K562 (cell line): ENCODE results near the gene TLCD1. TPM values are rescaled to one million over a fixed set of nuclear protein-coding genes. Genes with fewer than 3 reads are reported as not detected.
A peak's percentile ranks its signal among the peaks of the same experiment; 100 is the strongest.

ENCODE experiments used
- CCNT2 ChIP-seq: IDR thresholded peaks from 2 replicates; pipeline ENCODE4 v1.6.1; 2011; ENCODE audit warnings: borderline replicate concordance, low read depth, mild to moderate bottlenecking, moderate library complexity, mixed read lengths, low read length; ENCODE audit not compliant: insufficient read length; ENCODE audit errors: extremely low read depth
- CTBP1 ChIP-seq: fragments of 450-650 bp; IDR thresholded peaks from 2 replicates; pipeline ENCODE4 v1.6.1; 2016; ENCODE audit warnings: borderline replicate concordance
- DIDO1 ChIP-seq: fragments of 450-650 bp; IDR thresholded peaks from 2 replicates; pipeline ENCODE4 v1.6.1; 2016; ENCODE audit warnings: low read depth, missing biosample characterization, missing genetic modification characterization
- KLF13 ChIP-seq: fragments of 450-650 bp; IDR thresholded peaks from 2 replicates; pipeline ENCODE4 v1.6.1; 2016; ENCODE audit warnings: missing genetic modification characterization, low read depth, mild to moderate bottlenecking, missing compliant biosample characterization, moderate library complexity, borderline replicate concordance
- MYC ChIP-seq, 2 experiments: fragments of 250-450 bp in 1 of 2; sonication (Bioruptor Pico) in 1 of 2; IDR thresholded peaks; 2 replicates each; pipeline versions ENCODE4 v1.5.1 to v1.6.1; 2012 to 2021; ENCODE audit warnings: low read depth in 2 of 2, borderline replicate concordance in 1 of 2, improper control_type of control experiment in 1 of 2, low read length in 1 of 2, mild to moderate bottlenecking in 1 of 2, moderate library complexity in 1 of 2
- POLR2A ChIP-seq: fragments of 450-650 bp; conservative IDR thresholded peaks from 2 replicates; pipeline ENCODE4 v1.6.1; 2016
- RBM22 ChIP-seq: fragments of 200-400 bp; formaldehyde crosslinking; IDR thresholded peaks from 2 replicates; pipeline ENCODE4 v1.6.1; 2018; ENCODE audit warnings: low read length, low read depth; ENCODE audit not compliant: poor library complexity, severe bottlenecking
- SIRT6 ChIP-seq: IDR thresholded peaks from one replicate; pipeline ENCODE4 v1.6.1; 2012; ENCODE audit warnings: low read depth, mild to moderate bottlenecking, control low read depth, inconsistent platforms, low read length, moderate library complexity
- SMAD2 ChIP-seq: fragments of 150-350 bp; IDR thresholded peaks from 2 replicates; pipeline ENCODE4 v1.6.1; 2014; ENCODE audit warnings: low read depth, mild to moderate bottlenecking, low read length
- SMARCE1 ChIP-seq: fragments of 450-650 bp; IDR thresholded peaks from 2 replicates; pipeline ENCODE4 v1.7.1; 2016; ENCODE audit warnings: mild to moderate bottlenecking
- TGIF2 ChIP-seq: sonication (generic); formaldehyde crosslinking; IDR thresholded peaks from 2 replicates; pipeline ENCODE4 v1.8.1; 2022; ENCODE audit warnings: mild to moderate bottlenecking, missing genetic modification reagents, moderate library complexity
- TRIM24 ChIP-seq, 2 experiments: fragments of 450-650 bp; IDR thresholded peaks; 2 replicates each; pipeline ENCODE4 v1.6.1; 2016
- ZFX ChIP-seq: sonication (generic); formaldehyde crosslinking; IDR thresholded peaks from 2 replicates; pipeline ENCODE4 v1.8.0; 2022; ENCODE audit warnings: mild to moderate bottlenecking, missing genetic modification reagents, moderate library complexity
- ZNF311 ChIP-seq: fragments of 250-450 bp; sonication (Bioruptor Pico); IDR thresholded peaks from 2 replicates; pipeline ENCODE4 v1.4.0; 2020; ENCODE audit warnings: mild to moderate bottlenecking, moderate library complexity
- polyA plus RNA-seq, 8 experiments: library from polyadenylated mRNA; depleted of rRNA in 4 of 8; stranded (reverse) in 5 of 8; unstranded in 3 of 8; fragments of >200 nt; fragmentation: Nextera tagmentation in 2 of 8; fragmentation: Illumina TruSeq in 1 of 8; extraction: Ambion mirVana in 2 of 8; extraction: Trizol in 1 of 8; gene quantifications; 2 replicates each; pipeline versions ENCODE4 v1.2.1 to v1.2.3, GENCODE V29; 2011 to 2014; ENCODE audit warnings: inconsistent platforms in 1 of 8, missing spikeins in 1 of 8
- total RNA-seq, 7 experiments: library from RNA; depleted of rRNA in 6 of 7; stranded (reverse); fragments of >200 nt in 6 of 7; fragmentation: Illumina TruSeq in 2 of 7; extraction: Trizol in 2 of 7; gene quantifications; 2 replicates each; pipeline versions ENCODE4 v1.2.1 to v1.2.3, GENCODE V29; 2011 to 2021; ENCODE audit warnings: low replicate concordance in 1 of 7
- TF ChIP-seq, protein P1 (sequence below): fragments of 450-650 bp; formaldehyde crosslinking; IDR thresholded peaks from 2 replicates; pipeline ENCODE4 v1.4.0; 2022; ENCODE audit warnings: missing genetic modification characterization
- TF ChIP-seq, protein P2 (sequence below): sonication (generic); formaldehyde crosslinking; IDR thresholded peaks from 2 replicates; pipeline ENCODE4 v1.8.0; 2022; ENCODE audit warnings: mild to moderate bottlenecking, missing genetic modification reagents
- TF ChIP-seq, protein P3 (sequence below), 2 experiments: fragments of 250-450 bp in 1 of 2; fragments of 450-650 bp in 1 of 2; sonication (Bioruptor Pico) in 1 of 2; IDR thresholded peaks; 2 replicates each; pipeline versions ENCODE4 v1.6.1 to v1.8.0; 2016 to 2021; ENCODE audit warnings: mild to moderate bottlenecking in 2 of 2, moderate library complexity in 2 of 2, missing compliant biosample characterization in 1 of 2, missing genetic modification characterization in 1 of 2
- TF ChIP-seq, protein P4 (sequence below): fragments of 450-650 bp; IDR thresholded peaks from 2 replicates; pipeline ENCODE4 v1.6.1; 2017; ENCODE audit warnings: antibody characterized with exemption, mild to moderate bottlenecking

TLCD1 gene
- total and polyA plus RNA-seq, 9 of the 15 experiments (the other 6 are each of a cell fraction or from before 2014, with no cell fraction given) = 6.8 to 37.7 (median 21.7) TPM

DNA sequence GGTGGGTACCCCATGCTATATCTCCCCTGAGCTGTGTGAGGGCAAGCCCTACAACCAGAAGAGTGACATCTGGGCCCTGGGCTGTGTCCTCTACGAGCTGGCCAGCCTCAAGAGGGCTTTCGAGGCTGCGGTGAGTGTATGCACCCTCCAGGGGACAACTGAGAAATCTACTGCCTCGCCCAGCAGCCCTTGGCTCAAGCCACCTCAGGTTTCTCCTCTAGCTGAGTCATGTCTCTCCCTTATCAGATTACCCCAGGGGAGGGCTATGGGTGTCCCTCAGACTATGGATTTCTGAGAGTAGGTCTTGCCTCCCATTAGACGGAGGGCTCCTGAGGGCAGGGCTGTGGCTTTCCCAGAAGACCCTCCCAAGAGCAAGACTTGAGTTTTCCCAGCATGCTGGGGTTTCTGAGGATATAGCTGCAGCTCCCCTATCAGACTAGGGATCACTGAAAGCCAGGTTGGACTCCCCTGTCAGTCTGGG is 9.2 kb upstream of the TLCD1 start (continued):
- TF ChIP-seq, protein P1, sequence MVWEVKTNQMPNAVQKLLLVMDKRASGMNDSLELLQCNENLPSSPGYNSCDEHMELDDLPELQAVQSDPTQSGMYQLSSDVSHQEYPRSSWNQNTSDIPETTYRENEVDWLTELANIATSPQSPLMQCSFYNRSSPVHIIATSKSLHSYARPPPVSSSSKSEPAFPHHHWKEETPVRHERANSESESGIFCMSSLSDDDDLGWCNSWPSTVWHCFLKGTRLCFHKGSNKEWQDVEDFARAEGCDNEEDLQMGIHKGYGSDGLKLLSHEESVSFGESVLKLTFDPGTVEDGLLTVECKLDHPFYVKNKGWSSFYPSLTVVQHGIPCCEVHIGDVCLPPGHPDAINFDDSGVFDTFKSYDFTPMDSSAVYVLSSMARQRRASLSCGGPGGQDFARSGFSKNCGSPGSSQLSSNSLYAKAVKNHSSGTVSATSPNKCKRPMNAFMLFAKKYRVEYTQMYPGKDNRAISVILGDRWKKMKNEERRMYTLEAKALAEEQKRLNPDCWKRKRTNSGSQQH (CRISPR knock-in tag) = no peak
- TF ChIP-seq MYC (IDR thresholded peaks at IDR 0.05; ENCODE audit: low read depth, low read length) (0 out of 2 replicates have a peak, but pooled peaks have one; percentile 23), MYC (CRISPR knock-in tag; IDR thresholded peaks at IDR 0.05; ENCODE audit: borderline replicate concordance, low read depth) (no peak), POLR2A (peak; percentile 35), CCNT2 (peak; percentile 44), DIDO1 (tag) (no peak), SMAD2 (no peak), KLF13 (tag) (no peak), TGIF2 (CRISPR knock-in tag) (no peak), ZNF311 (CRISPR knock-in tag) (no peak), ZFX (CRISPR knock-in tag) (peak; percentile 42; the same call in 1 of the 2 replicates), SMARCE1 (peak; percentile 92), RBM22 (no peak), TRIM24 (IDR thresholded peaks at IDR 0.05) (peak; percentile 64 to 91), SIRT6 (no peak), CTBP1 (peak; percentile 67; the same call in 1 of the 2 replicates)
- TF ChIP-seq, protein P2, sequence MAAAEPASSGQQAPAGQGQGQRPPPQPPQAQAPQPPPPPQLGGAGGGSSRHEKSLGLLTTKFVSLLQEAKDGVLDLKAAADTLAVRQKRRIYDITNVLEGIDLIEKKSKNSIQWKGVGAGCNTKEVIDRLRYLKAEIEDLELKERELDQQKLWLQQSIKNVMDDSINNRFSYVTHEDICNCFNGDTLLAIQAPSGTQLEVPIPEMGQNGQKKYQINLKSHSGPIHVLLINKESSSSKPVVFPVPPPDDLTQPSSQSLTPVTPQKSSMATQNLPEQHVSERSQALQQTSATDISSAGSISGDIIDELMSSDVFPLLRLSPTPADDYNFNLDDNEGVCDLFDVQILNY (CRISPR knock-in tag) = no peak
- TF ChIP-seq, protein P3, sequence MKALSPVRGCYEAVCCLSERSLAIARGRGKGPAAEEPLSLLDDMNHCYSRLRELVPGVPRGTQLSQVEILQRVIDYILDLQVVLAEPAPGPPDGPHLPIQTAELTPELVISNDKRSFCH (CRISPR knock-in tag; IDR thresholded peaks at IDR 0.05) = no peak
- TF ChIP-seq, protein P3 (tag; IDR thresholded peaks at IDR 0.05) = no peak
- TF ChIP-seq, protein P4, sequence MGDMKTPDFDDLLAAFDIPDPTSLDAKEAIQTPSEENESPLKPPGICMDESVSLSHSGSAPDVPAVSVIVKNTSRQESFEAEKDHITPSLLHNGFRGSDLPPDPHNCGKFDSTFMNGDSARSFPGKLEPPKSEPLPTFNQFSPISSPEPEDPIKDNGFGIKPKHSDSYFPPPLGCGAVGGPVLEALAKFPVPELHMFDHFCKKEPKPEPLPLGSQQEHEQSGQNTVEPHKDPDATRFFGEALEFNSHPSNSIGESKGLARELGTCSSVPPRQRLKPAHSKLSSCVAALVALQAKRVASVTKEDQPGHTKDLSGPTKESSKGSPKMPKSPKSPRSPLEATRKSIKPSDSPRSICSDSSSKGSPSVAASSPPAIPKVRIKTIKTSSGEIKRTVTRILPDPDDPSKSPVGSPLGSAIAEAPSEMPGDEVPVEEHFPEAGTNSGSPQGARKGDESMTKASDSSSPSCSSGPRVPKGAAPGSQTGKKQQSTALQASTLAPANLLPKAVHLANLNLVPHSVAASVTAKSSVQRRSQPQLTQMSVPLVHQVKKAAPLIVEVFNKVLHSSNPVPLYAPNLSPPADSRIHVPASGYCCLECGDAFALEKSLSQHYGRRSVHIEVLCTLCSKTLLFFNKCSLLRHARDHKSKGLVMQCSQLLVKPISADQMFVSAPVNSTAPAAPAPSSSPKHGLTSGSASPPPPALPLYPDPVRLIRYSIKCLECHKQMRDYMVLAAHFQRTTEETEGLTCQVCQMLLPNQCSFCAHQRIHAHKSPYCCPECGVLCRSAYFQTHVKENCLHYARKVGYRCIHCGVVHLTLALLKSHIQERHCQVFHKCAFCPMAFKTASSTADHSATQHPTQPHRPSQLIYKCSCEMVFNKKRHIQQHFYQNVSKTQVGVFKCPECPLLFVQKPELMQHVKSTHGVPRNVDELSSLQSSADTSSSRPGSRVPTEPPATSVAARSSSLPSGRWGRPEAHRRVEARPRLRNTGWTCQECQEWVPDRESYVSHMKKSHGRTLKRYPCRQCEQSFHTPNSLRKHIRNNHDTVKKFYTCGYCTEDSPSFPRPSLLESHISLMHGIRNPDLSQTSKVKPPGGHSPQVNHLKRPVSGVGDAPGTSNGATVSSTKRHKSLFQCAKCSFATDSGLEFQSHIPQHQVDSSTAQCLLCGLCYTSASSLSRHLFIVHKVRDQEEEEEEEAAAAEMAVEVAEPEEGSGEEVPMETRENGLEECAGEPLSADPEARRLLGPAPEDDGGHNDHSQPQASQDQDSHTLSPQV = peak; percentile 88
